SJCRH30 (cell line): Measurements from ENCODE around the gene YAF2. TPM values are rescaled to one million over a fixed set of nuclear protein-coding genes. Genes with fewer than 3 reads are reported as not detected.
"Not testable (repeated sequence)": the region's sequence is repeated elsewhere in the genome, so short reads cannot be mapped to it uniquely, and the experiment has no call there.

ENCODE experiments used
- DNase-seq, 2 experiments: peaks; one replicate each; pipeline ENCODE4 v3.0.0-alpha.2; 2015 to 2020
- H3K27ac ChIP-seq: fragments of 250-450 bp; sonication (Bioruptor Pico); 2 replicates; pipeline ENCODE4 v1.5.1; 2020; ENCODE audit warnings: mild to moderate bottlenecking, moderate library complexity
- H3K27me3 ChIP-seq: fragments of 250-450 bp; sonication (Bioruptor Pico); 2 replicates; pipeline ENCODE4 v1.5.1; 2020; ENCODE audit warnings: mild to moderate bottlenecking, moderate library complexity
- H3K36me3 ChIP-seq: fragments of 250-450 bp; sonication (Bioruptor Pico); 2 replicates; pipeline ENCODE4 v1.5.1; 2020; ENCODE audit warnings: mild to moderate bottlenecking, moderate library complexity
- H3K4me1 ChIP-seq: fragments of 250-450 bp; sonication (Bioruptor Pico); 2 replicates; pipeline ENCODE4 v1.5.1; 2020; ENCODE audit warnings: mild to moderate bottlenecking, moderate library complexity
- H3K4me3 ChIP-seq: fragments of 250-450 bp; sonication (Bioruptor Pico); 2 replicates; pipeline ENCODE4 v1.5.1; 2020; ENCODE audit warnings: mild to moderate bottlenecking, moderate library complexity
- H3K9me3 ChIP-seq: fragments of 250-450 bp; sonication (Bioruptor Pico); replicated peaks from 2 replicates; pipeline ENCODE4 v1.5.1; 2020; ENCODE audit warnings: mild to moderate bottlenecking, moderate library complexity
- total RNA-seq: library from RNA; depleted of rRNA; stranded (reverse); fragments of >200 nt; shearing (Covaris generic); gene quantifications from 2 replicates; pipeline ENCODE4 v1.2.3, GENCODE V29; 2014

Gene YAF2
- total RNA-seq, 1 experiment from 2014 or later = 31.5 TPM

DNA sequence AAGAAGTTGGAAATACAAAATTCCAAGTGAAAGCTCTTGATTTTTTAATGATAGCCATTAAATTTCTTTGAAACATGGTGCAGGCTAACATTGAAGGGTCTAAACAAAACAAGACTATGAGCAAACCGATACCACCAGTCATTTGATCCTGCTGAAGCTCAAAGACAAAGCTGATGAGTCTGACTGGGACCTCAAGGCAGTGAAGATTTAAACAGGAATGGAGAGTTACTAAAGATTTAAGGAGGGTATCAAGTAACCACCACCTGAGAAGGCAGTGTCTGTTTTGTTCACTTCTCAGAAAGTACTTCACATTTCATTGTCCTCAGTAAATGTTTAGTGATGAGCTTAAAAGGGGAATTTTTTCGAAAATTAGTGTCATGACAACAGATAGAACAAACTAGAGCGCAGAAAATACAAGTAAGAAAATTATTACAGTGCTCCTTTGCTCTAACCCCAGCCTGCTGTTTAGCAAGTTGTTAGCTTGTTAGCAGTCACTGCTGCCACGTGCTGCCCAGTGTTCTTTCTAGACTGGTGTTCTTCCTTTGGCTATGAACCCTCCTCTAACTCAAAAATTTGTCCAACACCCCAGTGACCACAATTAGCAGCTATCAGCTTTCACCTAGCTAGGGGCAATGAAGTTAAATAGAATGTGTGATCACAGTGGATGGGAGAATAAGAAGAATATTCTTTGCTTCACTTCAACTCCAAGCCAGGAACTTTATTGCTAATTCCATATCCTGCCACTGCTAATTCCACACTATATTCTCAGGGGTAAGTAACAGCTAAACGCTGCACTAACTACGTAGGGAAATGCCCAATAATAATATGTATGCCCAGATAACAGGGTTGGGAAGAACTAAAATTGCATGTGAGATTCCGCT is 41.1 kb downstream of the YAF2 start:
- H3K9me3 ChIP-seq = no peaks in the 10 kb centered on the region
- no peak overlapping the region for H3K27ac ChIP-seq
- peaks cover 28% of the 10 kb centered on the region for H3K36me3 ChIP-seq
- no peak for DNase-seq
- peaks cover 3% of the 10 kb centered on the region; the same call in 1 of the 2 replicates for H3K4me1 ChIP-seq
- H3K4me3 ChIP-seq = no peak overlapping the region
- no peaks in the 10 kb centered on the region for H3K27me3 ChIP-seq

DNA sequence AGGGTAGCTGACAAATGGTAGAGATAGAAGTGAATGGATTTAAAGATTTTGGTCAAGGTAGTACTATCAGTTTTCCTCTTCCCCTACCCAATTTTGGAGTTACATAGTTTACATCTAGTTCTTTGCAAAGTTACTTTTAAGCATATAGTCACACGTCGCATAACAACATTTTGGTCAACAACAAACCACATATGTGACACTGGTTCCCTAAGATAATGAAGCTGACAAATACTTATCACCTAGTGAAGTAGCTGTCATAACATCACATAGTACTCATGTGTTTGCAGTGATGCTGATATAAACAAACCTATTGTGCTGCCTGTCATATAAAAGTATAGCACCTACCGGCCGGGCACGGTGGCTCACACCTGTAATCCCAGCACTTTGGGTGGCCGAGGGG is 45.4 kb downstream of the YAF2 start:
- Histone ChIP-seq H3K4me3 (no peak overlapping the region), H3K36me3 (peaks cover 14% of the 10 kb centered on the region), H3K4me1 (peaks cover 3% of the 10 kb centered on the region; the same call in 1 of the 2 replicates), H3K27me3 (no peaks in the 10 kb centered on the region), H3K27ac (no peak overlapping the region), H3K9me3 (no peaks in the 10 kb centered on the region)
- DNase-seq = no peak

DNA sequence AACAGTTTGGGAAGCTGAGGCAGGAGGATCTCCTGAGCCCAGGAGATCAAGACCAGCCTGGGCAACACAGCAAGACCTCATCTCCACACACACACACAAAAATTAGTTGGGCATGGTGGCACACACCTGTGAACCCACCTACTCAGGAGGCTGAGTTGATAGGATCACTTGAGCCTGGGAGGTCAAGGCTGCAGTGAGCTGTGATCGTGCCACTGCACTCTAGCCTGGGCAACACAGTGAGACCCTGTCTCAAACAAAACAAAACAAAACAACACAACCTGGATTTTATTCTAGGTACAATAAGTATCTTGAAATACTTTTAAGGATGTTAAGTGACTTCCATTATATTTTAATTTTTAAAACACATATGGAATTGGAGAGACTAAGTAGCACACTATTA is 45.8 kb downstream of the YAF2 start:
- Histone ChIP-seq H3K36me3 (peaks cover 14% of the 10 kb centered on the region), H3K27me3 (no peaks in the 10 kb centered on the region), H3K4me1 (peaks cover 3% of the 10 kb centered on the region; the same call in 1 of the 2 replicates), H3K9me3 (no peaks in the 10 kb centered on the region), H3K4me3 (no peak overlapping the region), H3K27ac (no peak overlapping the region)
- DNase-seq = no peak

- Histone ChIP-seq H3K4me1 (no peaks in the 10 kb centered on the region), H3K4me3 (no peak overlapping the region), H3K9me3 (no peaks in the 10 kb centered on the region), H3K36me3 (peaks cover 21% of the 10 kb centered on the region), H3K27ac (no peak overlapping the region), H3K27me3 (no peaks in the 10 kb centered on the region)
- no peak for DNase-seq
Observed at GRCh38 chr12:42190376-42190775, 47.7 kb downstream of the YAF2 start.

DNA sequence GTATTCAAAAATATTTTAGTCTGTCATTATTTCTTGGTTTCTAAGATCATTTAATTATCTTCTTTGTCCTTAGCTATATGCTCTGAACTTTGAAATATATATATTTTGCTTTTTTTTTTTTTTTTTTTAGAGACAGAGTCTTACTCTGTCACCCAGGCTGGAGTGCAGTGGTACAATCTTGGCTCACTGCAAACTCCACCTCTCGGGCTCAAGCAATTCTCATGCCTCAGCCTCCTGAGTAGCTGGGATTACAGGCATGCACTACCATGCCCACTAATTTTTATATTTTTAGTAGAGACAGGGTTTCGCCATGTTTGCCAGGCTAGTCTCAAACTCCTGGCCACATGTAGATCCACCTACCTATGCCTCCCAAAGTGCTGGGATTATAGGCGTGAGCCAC is 49.8 kb downstream of the YAF2 start:
- not testable (repeated sequence) for H3K4me1 ChIP-seq, H3K9me3 ChIP-seq, H3K27me3 ChIP-seq, H3K27ac ChIP-seq, DNase-seq, H3K4me3 ChIP-seq
- peaks cover 19% of the 10 kb centered on the region; the same call in 1 of the 2 replicates for H3K36me3 ChIP-seq

GRCh38 chr12:42187799-42188198 is 50.2 kb downstream of the YAF2 start:
- Histone ChIP-seq H3K4me1 (no peaks in the 10 kb centered on the region), H3K27ac (no peak overlapping the region), H3K9me3 (no peaks in the 10 kb centered on the region), H3K4me3 (no peak overlapping the region), H3K27me3 (no peaks in the 10 kb centered on the region), H3K36me3 (peaks cover 18% of the 10 kb centered on the region; the same call in 1 of the 2 replicates)
- no peak for DNase-seq

DNA sequence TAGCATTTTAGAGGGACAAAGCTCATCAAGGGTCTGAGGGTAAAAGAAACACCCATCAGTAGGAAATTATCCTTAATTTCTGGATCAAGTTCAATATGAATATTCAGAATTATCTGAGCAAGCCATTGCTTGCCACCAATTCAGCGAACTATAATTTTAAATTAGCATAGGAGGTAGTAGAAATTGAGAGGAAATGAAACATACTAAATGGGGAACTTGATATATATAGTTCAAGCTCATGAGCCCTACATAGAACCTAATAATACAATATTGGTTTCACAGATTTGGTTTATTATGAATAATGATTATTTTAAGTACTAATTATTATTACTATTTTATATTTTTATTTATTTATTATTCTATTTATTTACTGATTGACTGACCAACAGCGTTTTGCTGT is 51.3 kb downstream of the YAF2 start:
- no peaks in the 10 kb centered on the region for H3K4me1 ChIP-seq
- H3K27me3 ChIP-seq = no peaks in the 10 kb centered on the region
- no peak overlapping the region for H3K4me3 ChIP-seq
- H3K27ac ChIP-seq = no peak overlapping the region
- no peak for DNase-seq
- H3K36me3 ChIP-seq = peaks cover 13% of the 10 kb centered on the region; the same call in 1 of the 2 replicates
- H3K9me3 ChIP-seq = no peaks in the 10 kb centered on the region

GRCh38 chr12:42182394-42182793 is 55.7 kb downstream of the YAF2 start:
- Histone ChIP-seq H3K36me3 (peaks cover 16% of the 10 kb centered on the region), H3K27me3 (no peaks in the 10 kb centered on the region), H3K4me1 (no peaks in the 10 kb centered on the region), H3K9me3 (no peaks in the 10 kb centered on the region), H3K4me3 (no peak overlapping the region), H3K27ac (no peak overlapping the region)
- no peak for DNase-seq

DNA sequence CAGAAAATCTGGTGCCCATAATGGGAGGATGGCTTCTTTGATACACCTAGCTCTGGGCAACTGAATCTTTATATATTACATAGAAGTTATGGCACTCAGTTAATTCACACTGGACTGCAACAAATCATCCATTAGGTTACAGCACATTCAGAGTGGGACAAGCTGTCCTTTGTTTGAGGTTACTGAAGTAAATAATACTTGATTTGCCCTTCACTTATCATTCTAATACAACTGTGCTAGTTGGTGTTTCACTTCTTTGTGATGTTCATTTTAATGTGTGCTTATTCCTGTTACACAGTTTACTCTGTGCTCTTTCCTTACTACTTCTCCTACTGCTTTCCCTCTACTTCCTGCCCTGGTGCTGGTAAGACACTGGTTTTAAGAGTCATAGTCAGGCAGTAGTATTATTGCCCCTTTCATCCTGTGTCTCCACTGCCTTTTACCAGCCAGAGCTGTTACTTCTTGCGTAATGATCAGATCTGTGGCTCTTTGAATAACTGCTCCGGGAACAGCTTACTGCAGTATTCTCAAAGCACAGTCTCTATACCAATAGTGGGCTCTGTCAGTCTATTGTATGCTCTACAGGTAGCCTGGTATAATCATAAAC is 57.0 kb downstream of the YAF2 start:
- Histone ChIP-seq H3K36me3 (peaks cover 26% of the 10 kb centered on the region), H3K4me3 (no peak overlapping the region), H3K27me3 (no peaks in the 10 kb centered on the region), H3K27ac (no peak overlapping the region), H3K9me3 (no peaks in the 10 kb centered on the region), H3K4me1 (no peaks in the 10 kb centered on the region)
- no peak for DNase-seq

DNA sequence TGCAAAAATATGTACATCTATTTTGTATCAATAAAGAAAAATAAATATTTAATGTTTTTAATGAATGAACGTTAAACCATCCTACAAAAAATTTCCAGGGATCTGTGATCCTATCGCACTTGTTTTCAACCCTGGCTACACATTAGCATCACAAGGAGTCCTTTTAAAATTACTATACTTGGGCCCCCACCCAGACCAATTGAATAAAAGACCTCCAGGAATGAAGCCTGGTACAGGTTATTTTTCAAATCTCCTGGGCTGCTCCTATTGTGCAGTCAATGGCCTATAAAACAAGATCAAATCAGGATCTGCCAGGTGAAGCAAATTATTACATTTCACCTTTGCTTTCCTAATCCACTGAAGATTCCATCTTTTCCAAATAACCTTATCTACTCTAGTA is 59.9 kb downstream of the YAF2 start:
- no peak for DNase-seq
- Histone ChIP-seq H3K4me1 (no peaks in the 10 kb centered on the region), H3K9me3 (no peaks in the 10 kb centered on the region), H3K36me3 (peaks cover 22% of the 10 kb centered on the region), H3K27ac (no peak overlapping the region), H3K27me3 (no peaks in the 10 kb centered on the region), H3K4me3 (no peak overlapping the region)

- Histone ChIP-seq H3K4me3 (no peak overlapping the region), H3K9me3 (no peaks in the 10 kb centered on the region), H3K27ac (no peak overlapping the region), H3K4me1 (no peaks in the 10 kb centered on the region), H3K27me3 (no peaks in the 10 kb centered on the region), H3K36me3 (peaks cover 25% of the 10 kb centered on the region)
- DNase-seq = no peak
Observed at GRCh38 chr12:42174978-42175377, 63.1 kb downstream of the YAF2 start.

DNA sequence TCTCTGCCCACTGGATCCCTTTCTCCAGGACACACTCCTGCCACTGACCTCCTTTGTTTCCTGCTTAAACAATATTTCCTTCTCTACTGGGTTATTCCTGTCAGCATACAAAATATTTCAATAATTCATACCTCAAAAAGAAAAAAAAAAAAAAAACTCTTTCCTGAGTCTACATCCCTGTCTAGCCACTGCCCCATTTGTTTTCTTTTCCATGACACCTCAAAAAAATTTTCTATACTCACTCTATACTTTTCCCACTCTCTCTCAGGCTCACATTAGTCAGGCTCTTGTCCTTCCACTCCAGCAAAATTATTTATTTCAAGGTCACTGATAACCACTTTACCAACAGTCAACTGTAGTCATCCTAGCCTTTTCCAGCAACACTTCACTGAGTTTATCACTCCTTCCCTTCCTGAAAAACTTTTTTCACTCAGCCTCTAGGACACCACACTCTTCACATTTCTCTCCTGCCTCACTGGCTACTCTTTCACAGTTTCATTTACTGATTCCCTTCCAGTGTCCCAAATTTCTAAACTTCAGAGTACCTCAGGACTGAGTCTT is 64.0 kb downstream of the YAF2 start:
- H3K9me3 ChIP-seq = no peaks in the 10 kb centered on the region
- H3K36me3 ChIP-seq = peaks cover 25% of the 10 kb centered on the region
- no peak overlapping the region for H3K27ac ChIP-seq
- H3K4me3 ChIP-seq = no peak overlapping the region
- no peaks in the 10 kb centered on the region for H3K27me3 ChIP-seq
- no peaks in the 10 kb centered on the region for H3K4me1 ChIP-seq
- DNase-seq = no peak

DNA sequence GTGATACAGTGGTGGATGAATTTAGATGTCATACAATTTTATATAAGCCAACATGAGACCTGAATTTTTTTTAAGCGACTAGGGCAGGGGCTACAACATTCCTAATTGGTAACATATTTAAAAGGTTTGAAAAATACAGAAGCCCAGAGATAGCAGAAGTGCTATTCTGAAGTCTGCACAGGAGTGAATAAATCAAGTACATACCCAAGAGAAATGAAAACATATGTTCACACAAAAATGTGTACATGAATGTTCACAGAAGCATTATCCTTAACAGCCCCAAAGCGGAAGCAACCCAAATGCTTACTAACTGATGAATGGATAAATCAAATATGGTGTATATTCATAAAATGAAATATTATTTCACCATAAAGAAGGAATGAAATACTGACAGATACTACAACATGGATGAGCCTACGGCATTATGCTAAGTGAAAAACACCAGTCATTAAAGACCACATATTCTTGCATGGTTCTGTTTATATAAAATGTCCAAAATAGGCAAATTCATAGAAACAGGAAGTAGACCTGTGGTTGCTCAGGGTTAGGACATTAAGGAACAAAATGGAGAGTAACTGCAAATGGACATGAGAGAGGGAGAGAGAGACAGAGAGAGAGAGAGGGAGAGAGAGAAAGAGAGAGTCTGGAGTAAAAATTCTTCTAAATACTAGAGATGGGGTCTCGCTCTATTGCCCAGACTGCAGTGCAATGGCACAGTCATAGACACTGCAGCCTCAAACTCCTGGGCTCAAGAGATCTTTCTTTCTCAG is 65.4 kb downstream of the YAF2 start:
- H3K4me1 ChIP-seq = no peaks in the 10 kb centered on the region
- no peak overlapping the region for H3K27ac ChIP-seq
- peaks cover 21% of the 10 kb centered on the region for H3K36me3 ChIP-seq
- no peaks in the 10 kb centered on the region for H3K27me3 ChIP-seq
- no peaks in the 10 kb centered on the region for H3K9me3 ChIP-seq
- no peak overlapping the region for H3K4me3 ChIP-seq
- DNase-seq = no peak

DNA sequence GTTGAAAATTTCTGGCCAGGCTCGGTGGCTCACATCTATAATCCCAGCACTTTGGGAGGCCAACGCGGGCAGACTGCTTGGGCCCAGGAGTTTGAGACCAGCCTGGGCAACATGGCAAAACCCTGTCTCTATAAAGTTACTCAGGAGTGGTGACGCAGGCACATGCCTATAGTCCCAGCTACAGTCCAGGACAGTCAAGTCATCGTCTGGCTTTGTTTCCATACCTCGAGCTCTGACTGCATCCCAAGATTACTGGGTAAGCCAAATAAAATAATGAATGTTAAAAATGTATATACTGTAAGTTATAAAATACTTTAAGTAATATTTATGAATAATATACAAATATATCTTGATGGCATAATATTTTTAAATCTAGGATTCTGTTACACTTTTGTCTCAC is 70.3 kb downstream of the YAF2 start:
- Histone ChIP-seq H3K36me3 (peaks cover 2% of the 10 kb centered on the region; the same call in 1 of the 2 replicates), H3K27me3 (no peaks in the 10 kb centered on the region), H3K4me3 (no peak overlapping the region), H3K9me3 (no peaks in the 10 kb centered on the region), H3K4me1 (no peaks in the 10 kb centered on the region), H3K27ac (no peak overlapping the region)
- no peak for DNase-seq

DNA sequence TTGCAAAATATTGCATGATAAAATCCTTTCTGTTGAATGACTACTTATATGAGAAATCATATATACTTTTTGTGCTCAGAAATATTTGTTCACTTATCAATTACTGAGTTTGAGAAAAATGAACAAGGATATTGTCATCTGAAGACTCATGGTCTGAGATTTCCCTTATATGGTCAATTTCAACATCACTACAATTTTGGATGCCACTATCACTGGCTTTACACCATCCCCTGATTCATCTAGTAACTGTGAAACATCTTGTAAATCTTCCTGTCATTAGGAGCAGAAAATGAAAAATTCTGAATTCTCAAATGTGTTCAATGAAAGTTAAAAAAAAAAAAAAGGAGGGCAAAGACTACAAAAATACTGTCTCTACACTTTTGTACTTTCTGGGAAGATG is 71.5 kb downstream of the YAF2 start:
- no peak for DNase-seq
- H3K27me3 ChIP-seq = no peaks in the 10 kb centered on the region
- no peak overlapping the region for H3K27ac ChIP-seq
- no peak overlapping the region for H3K4me3 ChIP-seq
- no peaks in the 10 kb centered on the region for H3K4me1 ChIP-seq
- H3K36me3 ChIP-seq = no peaks in the 10 kb centered on the region; the same call in 1 of the 2 replicates
- H3K9me3 ChIP-seq = no peaks in the 10 kb centered on the region
